Transverse colon (tissue), 4 donors: ENCODE data around the gene ITGB8.

Source experiments
- POLR2AphosphoS5 ChIP-seq, 3 donors: sonication (generic); formaldehyde crosslinking; IDR thresholded peaks; one replicate each; pipeline ENCODE4 v1.6.1; 2016; ENCODE audit warnings: antibody characterized with exemption in 3 of 3
- TF ChIP-seq, protein P1 (sequence below), 5 experiments: fragments of 200-600 bp in 3 of 5; fragments of 450-650 bp in 2 of 5; sonication (generic) in 3 of 5; IDR thresholded peaks; 1 replicate in 2 of 5; 2 replicates in 3 of 5; pipeline ENCODE4 v1.5.1; 2016 to 2017; ENCODE audit warnings: antibody characterized with exemption in 5 of 5, inconsistent platforms in 3 of 5, mild to moderate bottlenecking in 2 of 5, moderate library complexity in 1 of 5

DNA sequence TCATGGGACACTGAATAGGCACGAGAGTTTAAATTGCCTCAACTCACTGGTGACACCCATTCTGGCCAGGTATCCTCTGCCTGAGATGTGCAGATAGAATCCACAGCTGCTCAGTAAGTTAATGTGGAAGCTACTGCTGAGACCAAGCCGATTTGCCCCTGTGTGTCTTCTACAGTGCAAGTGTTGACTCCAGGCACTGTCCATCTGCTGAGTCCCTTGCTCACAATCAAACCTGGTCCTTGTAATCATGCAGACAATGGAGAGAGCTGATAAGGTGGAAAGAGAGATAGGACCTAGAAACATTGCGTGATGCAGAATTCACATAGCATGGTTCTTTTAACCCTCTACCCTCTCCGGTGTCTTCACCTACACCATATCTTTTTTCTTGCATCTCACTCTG, 101.4 kb downstream of the ITGB8 start:
- TF ChIP-seq, protein P1, sequence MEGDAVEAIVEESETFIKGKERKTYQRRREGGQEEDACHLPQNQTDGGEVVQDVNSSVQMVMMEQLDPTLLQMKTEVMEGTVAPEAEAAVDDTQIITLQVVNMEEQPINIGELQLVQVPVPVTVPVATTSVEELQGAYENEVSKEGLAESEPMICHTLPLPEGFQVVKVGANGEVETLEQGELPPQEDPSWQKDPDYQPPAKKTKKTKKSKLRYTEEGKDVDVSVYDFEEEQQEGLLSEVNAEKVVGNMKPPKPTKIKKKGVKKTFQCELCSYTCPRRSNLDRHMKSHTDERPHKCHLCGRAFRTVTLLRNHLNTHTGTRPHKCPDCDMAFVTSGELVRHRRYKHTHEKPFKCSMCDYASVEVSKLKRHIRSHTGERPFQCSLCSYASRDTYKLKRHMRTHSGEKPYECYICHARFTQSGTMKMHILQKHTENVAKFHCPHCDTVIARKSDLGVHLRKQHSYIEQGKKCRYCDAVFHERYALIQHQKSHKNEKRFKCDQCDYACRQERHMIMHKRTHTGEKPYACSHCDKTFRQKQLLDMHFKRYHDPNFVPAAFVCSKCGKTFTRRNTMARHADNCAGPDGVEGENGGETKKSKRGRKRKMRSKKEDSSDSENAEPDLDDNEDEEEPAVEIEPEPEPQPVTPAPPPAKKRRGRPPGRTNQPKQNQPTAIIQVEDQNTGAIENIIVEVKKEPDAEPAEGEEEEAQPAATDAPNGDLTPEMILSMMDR (IDR thresholded peaks at IDR 0.05): no peak
- no peak for TF ChIP-seq POLR2AphosphoS5 (IDR thresholded peaks at IDR 0.05)
